Stimulated activated CD8-positive, alpha-beta memory T cell treated with anti-CD3 and anti-CD28 coated beads, Interleukin-15, amount 100 ng/mL, for 48 hours (primary cell): ENCODE measurements around the gene RAP1GAP2.

Source experiments
- DNase-seq, 2 donors: peaks; one replicate each; pipeline ENCODE4 v3.0.0-alpha.2; 2020; ENCODE audit warnings: low read depth in 2 of 2

RAP1GAP2 gene

GRCh38 chr17:2946144-2946543 is 149.9 kb downstream of the RAP1GAP2 start:
- no peak for DNase-seq

- DNase-seq: no peak
These were observed 151.3 kb downstream of the RAP1GAP2 start for GRCh38 chr17:2947588-2947950.

- DNase-seq: no peak
These were observed 151.8 kb downstream of the RAP1GAP2 start for GRCh38 chr17:2947996-2948550.

- no peak for DNase-seq
These were observed 152.7 kb downstream of the RAP1GAP2 start for GRCh38 chr17:2948721-2949468.

- no peak for DNase-seq
These were observed 153.3 kb downstream of the RAP1GAP2 start for GRCh38 chr17:2949469-2950044.

- no peak for DNase-seq
These were observed 154.6 kb downstream of the RAP1GAP2 start for GRCh38 chr17:2950846-2951245.

GRCh38 chr17:2952174-2952845 is 156.1 kb downstream of the RAP1GAP2 start:
- DNase-seq: no peak

GRCh38 chr17:2954898-2955445 is 158.7 kb downstream of the RAP1GAP2 start:
- DNase-seq: no peak

- DNase-seq: no peak
These were observed 159.8 kb downstream of the RAP1GAP2 start for GRCh38 chr17:2955931-2956582.

GRCh38 chr17:2957631-2958286 is 161.5 kb downstream of the RAP1GAP2 start:
- DNase-seq: no peak

GRCh38 chr17:2958706-2959222 is 162.5 kb downstream of the RAP1GAP2 start:
- no peak for DNase-seq

- no peak for DNase-seq
These were observed 163.3 kb downstream of the RAP1GAP2 start for GRCh38 chr17:2959371-2960130.

GRCh38 chr17:2961446-2961845 is 165.2 kb downstream of the RAP1GAP2 start:
- no peak for DNase-seq

GRCh38 chr17:2962236-2962635 is 166.0 kb downstream of the RAP1GAP2 start:
- DNase-seq: no peak

GRCh38 chr17:2962729-2963128 is 166.5 kb downstream of the RAP1GAP2 start:
- DNase-seq: no peak

GRCh38 chr17:2963332-2964027 is 167.2 kb downstream of the RAP1GAP2 start:
- DNase-seq: no peak

- no peak for DNase-seq
These were observed 167.8 kb downstream of the RAP1GAP2 start for GRCh38 chr17:2964028-2964356.

- no peak for DNase-seq
These were observed 168.1 kb downstream of the RAP1GAP2 start for GRCh38 chr17:2964370-2964769.

GRCh38 chr17:2964831-2965230 is 168.6 kb downstream of the RAP1GAP2 start:
- DNase-seq: no peak
